ENCODE measurements around the gene LUC7L2. TPM values are rescaled to one million over a fixed set of nuclear protein-coding genes. Genes with fewer than 3 reads are reported as not detected.

LUC7L2 gene
- total RNA-seq, 1 experiment from 2014 or later, result 81.2 TPM

GRCh38 chr7:139441961-139442360 is 82.3 kb downstream of the LUC7L2 start:
- Histone ChIP-seq H3K14ac (ENCODE audit: insufficient read depth, low read length) (no peak overlapping the region), H3K23ac (ENCODE audit: insufficient read length, low read depth, low read length) (no peak overlapping the region), H3K56ac (ENCODE audit: insufficient read length, low read depth, low read length) (no peak overlapping the region), H3K79me1 (ENCODE audit: insufficient read depth, low read depth, low read length, poor library complexity, severe bottlenecking) (no peaks in the 10 kb centered on the region), H3K4me2 (ENCODE audit: insufficient read depth, insufficient read length, low read length) (no peak overlapping the region), H3K9me3 (ENCODE audit: control insufficient read depth, low read depth, low read length) (no peaks in the 10 kb centered on the region), H4K8ac (replicated peaks; ENCODE audit: insufficient read length, low read depth, low read length) (no peak overlapping the region), H3T11ph (ENCODE audit: low read length) (no peak overlapping the region), H3K4me1 (ENCODE audit: insufficient read depth, low read length) (no peaks in the 10 kb centered on the region), H3K27ac (ENCODE audit: insufficient read length, low read depth, low read length) (no peak overlapping the region), H2BK5ac (ENCODE audit: insufficient read length, low read length) (no peak overlapping the region), H3K79me2 (ENCODE audit: insufficient read depth, low read length) (no peaks in the 10 kb centered on the region), H4K20me1 (ENCODE audit: control insufficient read depth, insufficient read depth, insufficient read length) (no peaks in the 10 kb centered on the region), H2BK12ac (ENCODE audit: insufficient read length, low read depth, low read length) (no peak overlapping the region), H2BK15ac (ENCODE audit: low read depth, low read length) (no peak overlapping the region), H4K5ac (ENCODE audit: insufficient read length, low read depth, low read length) (no peak overlapping the region), H2AK5ac (ENCODE audit: insufficient read length, low read length) (no peak overlapping the region), H3K4ac (ENCODE audit: low read depth, low read length) (no peak overlapping the region), H2BK120ac (ENCODE audit: low read depth, low read length, poor library complexity, severe bottlenecking) (no peak overlapping the region), H3K9ac (ENCODE audit: extremely low read depth, insufficient read length, low read length) (no peak overlapping the region), H3K23me2 (ENCODE audit: insufficient read length, low read depth, low read length, poor library complexity, severe bottlenecking) (no peaks in the 10 kb centered on the region), H2AFZ (ENCODE audit: low read length) (no peak overlapping the region), H3K18ac (ENCODE audit: insufficient read length, low read depth, low read length) (no peak overlapping the region), H2BK20ac (ENCODE audit: low read depth, low read length, poor library complexity, severe bottlenecking) (no peak overlapping the region), H4K91ac (ENCODE audit: insufficient read length, low read depth, low read length) (no peak overlapping the region), H3K27me3 (ENCODE audit: insufficient read depth, low read length) (no peaks in the 10 kb centered on the region)
- TF ChIP-seq, protein P1, sequence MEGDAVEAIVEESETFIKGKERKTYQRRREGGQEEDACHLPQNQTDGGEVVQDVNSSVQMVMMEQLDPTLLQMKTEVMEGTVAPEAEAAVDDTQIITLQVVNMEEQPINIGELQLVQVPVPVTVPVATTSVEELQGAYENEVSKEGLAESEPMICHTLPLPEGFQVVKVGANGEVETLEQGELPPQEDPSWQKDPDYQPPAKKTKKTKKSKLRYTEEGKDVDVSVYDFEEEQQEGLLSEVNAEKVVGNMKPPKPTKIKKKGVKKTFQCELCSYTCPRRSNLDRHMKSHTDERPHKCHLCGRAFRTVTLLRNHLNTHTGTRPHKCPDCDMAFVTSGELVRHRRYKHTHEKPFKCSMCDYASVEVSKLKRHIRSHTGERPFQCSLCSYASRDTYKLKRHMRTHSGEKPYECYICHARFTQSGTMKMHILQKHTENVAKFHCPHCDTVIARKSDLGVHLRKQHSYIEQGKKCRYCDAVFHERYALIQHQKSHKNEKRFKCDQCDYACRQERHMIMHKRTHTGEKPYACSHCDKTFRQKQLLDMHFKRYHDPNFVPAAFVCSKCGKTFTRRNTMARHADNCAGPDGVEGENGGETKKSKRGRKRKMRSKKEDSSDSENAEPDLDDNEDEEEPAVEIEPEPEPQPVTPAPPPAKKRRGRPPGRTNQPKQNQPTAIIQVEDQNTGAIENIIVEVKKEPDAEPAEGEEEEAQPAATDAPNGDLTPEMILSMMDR (conservative IDR thresholded peaks at IDR 0.05), result no peak
- Mint-ChIP-seq H3K27ac (0 out of 7 replicates have a peak overlapping the region, but pooled peaks of 1 of the 3 experiments have one; percentile 21), H3K9me3 (no peaks in the 10 kb centered on the region; a peak in 1 of 5 replicates), H3K4me3 (no peak overlapping the region), H3K27me3 (ENCODE audit: low read depth) (no peaks in the 10 kb centered on the region), H3K4me1 (no peaks in the 10 kb centered on the region), H3K36me3 (ENCODE audit: insufficient read depth in 1 of 3, low read depth in 3 of 3) (no peaks in the 10 kb centered on the region)
- WGBS (ENCODE audit: extremely low coverage, insufficient read length, low lambda C conversion rate), result no CpG with 5 or more reads among the region's 4 CpGs
- DNase-seq, result no peak
